Measurements from ENCODE around the gene ZNF426.

ZNF426 gene

DNA sequence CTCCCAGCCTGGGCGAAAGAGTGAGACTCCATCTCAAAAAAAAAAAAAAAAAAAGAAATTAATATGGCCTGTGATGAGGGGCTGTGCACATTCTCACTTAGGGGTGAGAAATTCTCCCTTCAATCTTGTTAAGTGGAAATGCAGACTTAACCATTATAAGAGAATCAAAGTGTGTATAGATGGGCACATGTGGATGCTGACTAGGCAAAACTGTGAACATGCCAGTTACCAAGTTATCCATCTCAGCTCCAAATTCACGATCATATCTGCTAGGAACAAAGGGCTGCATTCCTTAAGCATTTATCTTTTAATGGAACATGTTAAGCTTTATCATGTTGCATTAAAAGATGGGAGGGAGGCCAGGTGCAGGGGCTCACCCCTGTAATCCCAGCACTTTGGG lies 44.3 kb downstream of the ZNF426 start:
- DNase-seq = no peak

DNA sequence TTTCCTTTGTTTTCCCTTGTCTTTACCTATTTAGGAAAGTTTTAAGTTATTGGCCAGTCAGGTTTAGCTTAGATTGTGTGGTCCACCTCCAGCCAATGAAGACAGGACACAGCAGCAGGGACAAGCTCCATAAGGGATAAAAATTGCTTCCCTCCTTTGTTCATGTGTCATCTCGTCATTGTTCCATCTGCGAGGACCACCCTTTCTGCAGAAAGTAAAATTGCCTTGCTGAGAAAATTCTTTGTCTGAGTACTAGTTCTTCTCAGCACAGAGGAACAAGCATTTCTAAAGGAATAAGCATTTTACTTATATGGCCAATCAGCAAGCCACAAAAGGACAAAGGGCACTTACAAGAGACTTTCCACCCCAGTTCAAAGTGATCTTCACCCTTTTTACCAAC lies 51.4 kb downstream of the ZNF426 start:
- no peak for DNase-seq

GRCh38 chr19:9485140-9485539 lies 53.3 kb downstream of the ZNF426 start:
- no peak for DNase-seq

DNA sequence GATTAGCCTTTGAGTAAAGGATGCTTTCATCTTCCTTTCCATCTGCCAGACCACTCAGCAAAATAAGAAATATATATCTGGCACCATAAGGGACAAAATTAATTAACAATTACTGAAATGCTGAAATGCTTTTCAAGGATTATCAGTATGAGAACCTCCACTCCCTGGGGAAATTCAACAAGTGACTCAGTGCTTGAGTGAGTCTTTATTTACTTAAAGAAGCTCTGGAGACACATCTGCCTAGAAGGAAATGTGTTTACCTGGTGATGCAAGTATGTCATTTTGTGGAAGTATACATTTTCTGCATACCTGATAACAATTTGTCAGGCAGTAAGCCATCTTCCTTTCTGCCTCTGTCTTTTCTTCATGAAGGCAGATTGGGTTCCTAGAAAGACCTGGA lies 63.5 kb downstream of the ZNF426 start:
- DNase-seq = no peak
